GM19395 (cell line): ENCODE measurements around the gene KCNK4.

Experiments
- ATAC-seq: cut with Tn5 transposase; IDR thresholded peaks from one replicate; pipeline ENCODE4 v1.9.1; 2021; ENCODE audit warnings: mild to moderate bottlenecking, moderate library complexity; ENCODE audit not compliant: unreplicated experiment

KCNK4 gene

GRCh38 chr11:64342869-64343745 lies 52.0 kb downstream of the KCNK4 start:
- no peak for ATAC-seq

- ATAC-seq: no peak
Observed at GRCh38 chr11:64343767-64344559, 52.9 kb downstream of the KCNK4 start.

- no peak for ATAC-seq
Observed at GRCh38 chr11:64344787-64345186, 53.7 kb downstream of the KCNK4 start.

- ATAC-seq: no peak
Observed at GRCh38 chr11:64347193-64347867, 56.2 kb downstream of the KCNK4 start.

GRCh38 chr11:64348383-64349024 lies 57.4 kb downstream of the KCNK4 start:
- no peak for ATAC-seq

- ATAC-seq: no peak
Observed at GRCh38 chr11:64349025-64349387, 57.9 kb downstream of the KCNK4 start.

- no peak for ATAC-seq
Observed at GRCh38 chr11:64349404-64349803, 58.3 kb downstream of the KCNK4 start.
